ENCODE results near the gene SPSB2. TPM values are rescaled to one million over a fixed set of nuclear protein-coding genes. Genes with fewer than 3 reads are reported as not detected.

SPSB2 gene
- total and polyA plus RNA-seq, 9 of the 15 experiments (the other 6 are each of a cell fraction or from before 2014, with no cell fraction given) = 0.10 to 10.6 (median 1.9) TPM

GRCh38 chr12:6868211-6869048, 4.7 kb downstream of the SPSB2 start (continued):
- 0 out of 2 replicates have a peak, but pooled peaks have one; percentile 84 for TF ChIP-seq FOXK1 (CRISPR knock-in tag; IDR thresholded peaks at IDR 0.05; ENCODE audit: borderline replicate concordance)
- TF ChIP-seq SIN3A (IDR thresholded peaks at IDR 0.05; ENCODE audit: borderline replicate concordance in 2 of 2, control insufficient read depth in 1 of 2, low read depth in 2 of 2, low read length in 2 of 2) = 0 out of 4 replicates have a peak, but pooled peaks of 1 of the 2 experiments have one; percentile 9
- TF ChIP-seq PTBP1 (IDR thresholded peaks at IDR 0.05; ENCODE audit: low read depth, low read length) = peak; percentile 75; the same call in 1 of the 2 replicates
- TF ChIP-seq SAP30 (IDR thresholded peaks at IDR 0.05; ENCODE audit: borderline replicate concordance, insufficient read depth, low read depth, low read length, poor library complexity, severe bottlenecking) = peak; percentile 38
- no peak for TF ChIP-seq ZNF134 (CRISPR knock-in tag; conservative IDR thresholded peaks at IDR 0.05)
- TF ChIP-seq TFAM (CRISPR knock-in tag; conservative IDR thresholded peaks at IDR 0.05) = no peak
- TF ChIP-seq HDAC3 (IDR thresholded peaks at IDR 0.05; ENCODE audit: borderline replicate concordance, partially characterized antibody) = no peak
- TF ChIP-seq ZNF175 (CRISPR knock-in tag; IDR thresholded peaks at IDR 0.05; ENCODE audit: low read depth) = no peak
- peak in 2 of 3 experiments; percentile 14 to 22; a peak in 1 of 6 replicates for TF ChIP-seq CTCF (IDR thresholded peaks at IDR 0.05 in 2 of 3, conservative IDR thresholded peaks at IDR 0.05 in 1 of 3; ENCODE audit: insufficient read depth in 2 of 3, low read depth in 1 of 3, low read length in 3 of 3)
- TF ChIP-seq ZNF75A (CRISPR knock-in tag; IDR thresholded peaks at IDR 0.05) = no peak
- 0 out of 2 replicates have a peak, but pooled peaks have one; percentile 2 for TF ChIP-seq TFAP4 (CRISPR knock-in tag; IDR thresholded peaks at IDR 0.05; ENCODE audit: borderline replicate concordance)
- TF ChIP-seq SRSF9 (IDR thresholded peaks at IDR 0.05; ENCODE audit: borderline replicate concordance, low read depth, low read length) = no peak
- TF ChIP-seq ZC3H4 (CRISPR knock-in tag; IDR thresholded peaks at IDR 0.05; ENCODE audit: borderline replicate concordance) = peak; percentile 98
- no peak for TF ChIP-seq HIVEP1 (CRISPR knock-in tag; IDR thresholded peaks at IDR 0.05)
- TF ChIP-seq CHD1 (IDR thresholded peaks at IDR 0.05; ENCODE audit: low read length) = peak; percentile 90

Measured in K562 (cell line).